Breast epithelium (tissue), 4 donors: Measurements from ENCODE around the gene TSPAN2. TPM values are rescaled to one million over a fixed set of nuclear protein-coding genes. Genes with fewer than 3 reads are reported as not detected.

Experiments used
- DNase-seq, 2 donors: peaks; one replicate each; pipeline ENCODE4 v3.0.0-alpha.2; 2019; ENCODE audit warnings: low spot score in 2 of 2
- H3K27ac ChIP-seq, 2 donors: fragments of 200-600 bp; sonication (generic) in 1 of 2; one replicate each; pipeline ENCODE4 v1.5.1; 2016 to 2019; ENCODE audit warnings: mild to moderate bottlenecking in 1 of 2
- H3K27me3 ChIP-seq, 2 donors: fragments of 200-600 bp; sonication (generic) in 1 of 2; one replicate each; pipeline versions ENCODE4 v1.5.1 to v1.6.0; 2017 to 2019; ENCODE audit warnings: control low read depth in 1 of 2, mild to moderate bottlenecking in 1 of 2
- H3K36me3 ChIP-seq: fragments of 200-600 bp; one replicate; pipeline ENCODE4 v1.5.1; 2019
- H3K4me1 ChIP-seq, 2 donors: fragments of 200-600 bp; sonication (generic); one replicate each; pipeline ENCODE4 v1.5.1; 2016 to 2019; ENCODE audit warnings: control low read depth in 1 of 2
- H3K4me3 ChIP-seq, 3 donors: fragments of 200-600 bp; sonication (generic); 1 replicate in 2 of 3; 2 replicates in 1 of 3; pipeline ENCODE4 v1.5.1; 2016 to 2019; ENCODE audit warnings: mild to moderate bottlenecking in 3 of 3, moderate library complexity in 2 of 3
- H3K9me3 ChIP-seq, 2 donors: fragments of 200-600 bp; sonication (generic) in 1 of 2; one replicate each; pipeline ENCODE4 v1.5.1; 2016 to 2019; ENCODE audit warnings: control low read depth in 1 of 2
- POLR2A ChIP-seq: fragments of 450-650 bp; IDR thresholded peaks from one replicate; pipeline ENCODE4 v1.6.1; 2016; ENCODE audit warnings: antibody characterized with exemption, mild to moderate bottlenecking, moderate library complexity
- POLR2AphosphoS5 ChIP-seq, 3 donors: sonication (generic); formaldehyde crosslinking; IDR thresholded peaks; one replicate each; pipeline ENCODE4 v1.6.1; 2017; ENCODE audit warnings: antibody characterized with exemption in 3 of 3
- intact Hi-C: fragments of 100-400 bp; cut with DNase I; formaldehyde crosslinking; loops from one replicate; pipeline ENCODE4 v1.15.1; 2023; ENCODE audit warnings: low total_unique reads
- total RNA-seq, 3 donors: library from RNA; depleted of rRNA; stranded (reverse); fragments of >200 nt; gene quantifications; one replicate each; pipeline ENCODE4 v1.1.0, GENCODE V29; 2016
- TF ChIP-seq, protein P1 (sequence below), 3 donors: fragments of 450-650 bp; IDR thresholded peaks; one replicate each; pipeline ENCODE4 v1.5.1; 2016 to 2017; ENCODE audit warnings: antibody characterized with exemption in 3 of 3, mild to moderate bottlenecking in 3 of 3, moderate library complexity in 3 of 3

The TSPAN2 gene
- total RNA-seq, 3 donors from 2014 or later, result 2.6 to 9.7 (median 3.7) TPM

DNA sequence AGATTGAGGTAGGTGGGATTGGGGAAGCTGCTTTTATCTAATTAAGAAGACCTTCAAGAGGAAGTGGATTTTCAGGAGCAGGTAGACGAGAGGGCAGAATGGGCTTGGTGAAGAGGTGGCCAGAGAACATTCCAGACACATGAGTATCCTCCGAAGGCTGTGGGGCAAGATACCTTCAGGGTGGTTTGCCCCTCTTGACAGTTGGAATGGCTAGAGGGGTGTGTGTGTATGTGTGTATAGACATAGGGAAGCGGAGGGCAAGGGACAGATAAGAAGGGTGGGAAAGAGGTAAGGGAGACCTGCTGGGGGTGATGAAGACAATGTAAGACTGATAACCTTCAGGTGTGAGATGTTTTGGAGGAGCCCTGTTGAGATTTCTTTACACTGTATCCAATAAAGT, 46.8 kb upstream of the TSPAN2 start:
- no peaks in the 10 kb centered on the region for H3K27me3 ChIP-seq
- H3K27ac ChIP-seq, result no peak overlapping the region
- H3K4me3 ChIP-seq, result no peak overlapping the region
- H3K4me1 ChIP-seq, result no peaks in the 10 kb centered on the region
- intact Hi-C loops, result loop anchor here (10.0 kb wide), 2 partner anchors 339 to 459 kb away; no protein-coding TSS in a partner anchor
- DNase-seq, result no peak
- no peaks in the 10 kb centered on the region for H3K36me3 ChIP-seq
- TF ChIP-seq, protein P1, sequence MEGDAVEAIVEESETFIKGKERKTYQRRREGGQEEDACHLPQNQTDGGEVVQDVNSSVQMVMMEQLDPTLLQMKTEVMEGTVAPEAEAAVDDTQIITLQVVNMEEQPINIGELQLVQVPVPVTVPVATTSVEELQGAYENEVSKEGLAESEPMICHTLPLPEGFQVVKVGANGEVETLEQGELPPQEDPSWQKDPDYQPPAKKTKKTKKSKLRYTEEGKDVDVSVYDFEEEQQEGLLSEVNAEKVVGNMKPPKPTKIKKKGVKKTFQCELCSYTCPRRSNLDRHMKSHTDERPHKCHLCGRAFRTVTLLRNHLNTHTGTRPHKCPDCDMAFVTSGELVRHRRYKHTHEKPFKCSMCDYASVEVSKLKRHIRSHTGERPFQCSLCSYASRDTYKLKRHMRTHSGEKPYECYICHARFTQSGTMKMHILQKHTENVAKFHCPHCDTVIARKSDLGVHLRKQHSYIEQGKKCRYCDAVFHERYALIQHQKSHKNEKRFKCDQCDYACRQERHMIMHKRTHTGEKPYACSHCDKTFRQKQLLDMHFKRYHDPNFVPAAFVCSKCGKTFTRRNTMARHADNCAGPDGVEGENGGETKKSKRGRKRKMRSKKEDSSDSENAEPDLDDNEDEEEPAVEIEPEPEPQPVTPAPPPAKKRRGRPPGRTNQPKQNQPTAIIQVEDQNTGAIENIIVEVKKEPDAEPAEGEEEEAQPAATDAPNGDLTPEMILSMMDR (IDR thresholded peaks at IDR 0.05), result no peak
- TF ChIP-seq POLR2AphosphoS5 (IDR thresholded peaks at IDR 0.05), result no peak
- no peaks in the 10 kb centered on the region for H3K9me3 ChIP-seq

DNA sequence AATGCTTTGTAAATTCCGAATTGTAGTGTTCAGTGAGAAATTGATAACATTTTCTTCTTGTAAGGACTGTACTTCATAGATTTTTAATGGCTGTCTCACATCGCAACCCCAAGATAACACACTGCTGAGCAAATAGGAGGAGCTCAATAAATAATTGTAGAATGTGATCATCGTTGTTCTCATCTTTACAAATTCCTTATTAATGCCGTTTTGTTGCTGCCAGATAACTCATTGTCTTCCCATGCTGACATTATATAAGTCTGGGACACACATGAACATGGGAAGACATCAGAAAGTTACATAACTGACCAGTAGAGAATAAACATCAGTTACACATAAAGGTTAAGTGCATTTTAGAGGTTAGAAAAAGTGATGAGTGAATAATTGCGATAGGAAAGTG, 46.4 kb upstream of the TSPAN2 start:
- Histone ChIP-seq H3K27me3 (no peaks in the 10 kb centered on the region), H3K36me3 (no peaks in the 10 kb centered on the region), H3K9me3 (no peaks in the 10 kb centered on the region), H3K27ac (peak overlapping the region; percentile 21 to 56), H3K4me1 (no peaks in the 10 kb centered on the region), H3K4me3 (no peak overlapping the region)
- DNase-seq, result no peak
- TF ChIP-seq POLR2AphosphoS5 (IDR thresholded peaks at IDR 0.05) (no peak), POLR2A (no peak)
- TF ChIP-seq, protein P1 (IDR thresholded peaks at IDR 0.05), result no peak
- intact Hi-C loops, result loop anchor here (10.0 kb wide), 2 partner anchors 339 to 459 kb away; no protein-coding TSS in a partner anchor

- Histone ChIP-seq H3K27ac (peak overlapping the region; percentile 56 to 64), H3K36me3 (no peaks in the 10 kb centered on the region), H3K9me3 (no peaks in the 10 kb centered on the region), H3K4me1 (no peaks in the 10 kb centered on the region), H3K4me3 (no peak overlapping the region), H3K27me3 (no peaks in the 10 kb centered on the region)
- TF ChIP-seq POLR2AphosphoS5 (IDR thresholded peaks at IDR 0.05) (no peak), POLR2A (no peak)
- TF ChIP-seq, protein P1 (IDR thresholded peaks at IDR 0.05), result no peak
- peak in 1 of 2 donors; percentile 53 for DNase-seq
- intact Hi-C loops, result loop anchor here (10.0 kb wide), 2 partner anchors 340 to 460 kb away; no protein-coding TSS in a partner anchor
These were observed 45.7 kb upstream of the TSPAN2 start for GRCh38 chr1:115134850-115135480.

- intact Hi-C loops, result loop anchor here (10.0 kb wide), 2 partner anchors 341 to 461 kb away; no protein-coding TSS in a partner anchor
- TF ChIP-seq, protein P1 (IDR thresholded peaks at IDR 0.05), result no peak
- no peak for TF ChIP-seq POLR2AphosphoS5 (IDR thresholded peaks at IDR 0.05)
- Histone ChIP-seq H3K27ac (peak overlapping the region; percentile 56 to 64), H3K4me1 (no peaks in the 10 kb centered on the region), H3K27me3 (no peaks in the 10 kb centered on the region), H3K9me3 (no peaks in the 10 kb centered on the region), H3K36me3 (no peaks in the 10 kb centered on the region), H3K4me3 (no peak overlapping the region)
- no peak for DNase-seq
These were observed 44.9 kb upstream of the TSPAN2 start for GRCh38 chr1:115134231-115134630.

- no peak for TF ChIP-seq POLR2A
- no peak for TF ChIP-seq POLR2AphosphoS5 (IDR thresholded peaks at IDR 0.05)
- H3K9me3 ChIP-seq, result no peaks in the 10 kb centered on the region
- intact Hi-C loops, result loop anchor here (10.0 kb wide), 2 partner anchors 341 to 461 kb away; no protein-coding TSS in a partner anchor
- no peak overlapping the region for H3K27ac ChIP-seq
- no peaks in the 10 kb centered on the region for H3K4me1 ChIP-seq
- H3K4me3 ChIP-seq, result no peak overlapping the region
- DNase-seq, result no peak
- H3K27me3 ChIP-seq, result no peaks in the 10 kb centered on the region
- H3K36me3 ChIP-seq, result no peaks in the 10 kb centered on the region
These were observed 44.1 kb upstream of the TSPAN2 start for GRCh38 chr1:115133440-115133839.
